OCI-LY7 (cell line): ENCODE measurements around the gene CCDC127. TPM values are rescaled to one million over a fixed set of nuclear protein-coding genes. Genes with fewer than 3 reads are reported as not detected.

Source experiments
- BruUV-seq: library from RNA; stranded (reverse); fragments of 400-500 nt; replicated peaks from 2 replicates; lab custom pipeline; 2021; lab: Mats Ljungman, UMichigan
- CTCF ChIA-PET: fragments of 300-600 bp; sonication (Branson Sonifier 250); formaldehyde crosslinking; loops from one replicate; lab custom pipeline; 2022; ENCODE audit warnings: antibody characterized with exemption; ENCODE audit not compliant: unreplicated experiment; lab: Charles Lee
- POLR2A ChIA-PET: fragments of 300-600 bp; sonication (Branson Sonifier 250); formaldehyde crosslinking; loops from one replicate; lab custom pipeline; 2022; ENCODE audit warnings: antibody characterized with exemption; lab: Charles Lee
- DNase-seq: peaks from one replicate; pipeline ENCODE4 v3.0.0-alpha.2; 2015; ENCODE audit warnings: low spot score
- H2AFZ ChIP-seq: fragments of 200-600 bp; sonication (generic), shearing (Covaris generic); 2 replicates; pipeline ENCODE4 v1.6.1; 2014; ENCODE audit warnings: mild to moderate bottlenecking, antibody characterized with exemption, low read length, moderate library complexity
- H3K27ac ChIP-seq: fragments of 200-600 bp; sonication (generic); 2 replicates; pipeline ENCODE4 v1.5.1; 2014; ENCODE audit warnings: mixed run types, low read depth, mild to moderate bottlenecking, moderate library complexity, low read length, inconsistent platforms; ENCODE audit not compliant: poor library complexity, severe bottlenecking
- H3K36me3 ChIP-seq: fragments of 200-600 bp; sonication (generic); 2 replicates; pipeline ENCODE4 v1.6.1; 2014; ENCODE audit warnings: mild to moderate bottlenecking, antibody characterized with exemption, low read length, moderate library complexity, mixed read lengths; ENCODE audit not compliant: insufficient read depth
- H3K4me1 ChIP-seq: fragments of 200-600 bp; sonication (generic); 2 replicates; pipeline ENCODE4 v1.5.1; 2014; ENCODE audit warnings: mild to moderate bottlenecking, low read length; ENCODE audit not compliant: insufficient read depth, poor library complexity, severe bottlenecking
- H3K4me2 ChIP-seq: fragments of 200-600 bp; sonication (generic); 2 replicates; pipeline ENCODE4 v1.6.1; 2014; ENCODE audit warnings: mild to moderate bottlenecking, low read length
- H3K4me3 ChIP-seq: fragments of 200-600 bp; sonication (generic); 2 replicates; pipeline ENCODE4 v1.5.1; 2014; ENCODE audit warnings: mild to moderate bottlenecking, low read depth, low read length; ENCODE audit not compliant: poor library complexity, severe bottlenecking
- H3K79me2 ChIP-seq: fragments of 200-600 bp; sonication (generic); 2 replicates; pipeline ENCODE4 v1.6.1; 2016; ENCODE audit warnings: low read depth, mild to moderate bottlenecking, low read length, moderate library complexity, mixed read lengths; ENCODE audit not compliant: insufficient read depth
- H3K9me2 ChIP-seq: fragments of 200-600 bp; sonication (generic); 2 replicates; pipeline ENCODE4 v1.6.1; 2016; ENCODE audit warnings: mild to moderate bottlenecking, low read length, mixed read lengths; ENCODE audit not compliant: insufficient read depth
- H3K9me3 ChIP-seq: fragments of 200-600 bp; sonication (generic); 2 replicates; pipeline ENCODE4 v1.6.1; 2014; ENCODE audit warnings: mild to moderate bottlenecking, mixed run types, low read length, mixed read lengths
- H4K20me1 ChIP-seq: fragments of 200-600 bp; sonication (generic); 2 replicates; pipeline ENCODE4 v1.6.1; 2014; ENCODE audit warnings: mild to moderate bottlenecking, antibody characterized with exemption, low read length, moderate library complexity, mixed read lengths; ENCODE audit not compliant: insufficient read depth
- CTCF ChIP-seq: fragments of 200-600 bp; sonication (generic); conservative IDR thresholded peaks from 2 replicates; pipeline ENCODE4 v1.5.1; 2014; ENCODE audit warnings: mild to moderate bottlenecking, antibody characterized with exemption, low read length, moderate library complexity, mixed read lengths
- EZH2phosphoT487 ChIP-seq: fragments of 200-600 bp; sonication (generic); IDR thresholded peaks from 2 replicates; pipeline ENCODE4 v1.6.1; 2018; ENCODE audit warnings: low read depth, borderline replicate concordance, mild to moderate bottlenecking, mixed run types, antibody characterized with exemption, low read length, moderate library complexity, mixed read lengths
- intact Hi-C: fragments of 100-400 bp; cut with micrococcal nuclease; formaldehyde crosslinking; loops from one replicate; pipeline ENCODE4 v1.10.0; 2022; ENCODE audit not compliant: unreplicated experiment
- total RNA-seq, 2 experiments: library from RNA; depleted of rRNA in 1 of 2; stranded (reverse); fragments of >200 nt in 1 of 2; shearing (Covaris generic) in 1 of 2; gene quantifications; 2 replicates each; pipeline ENCODE4 v1.2.3, GENCODE V29; 2014 to 2022

Gene CCDC127
- total RNA-seq, 2 experiments from 2014 or later: 10.8 to 12.4 TPM

GRCh38 chr5:204966-205670, 12.8 kb downstream of the CCDC127 start:
- DNase-seq: no peak
- Histone ChIP-seq H4K20me1 (peaks cover 2% of the 10 kb centered on the region), H3K36me3 (peaks cover 55% of the 10 kb centered on the region), H3K4me3 (no peak overlapping the region), H2AFZ (no peak overlapping the region), H3K79me2 (peaks cover 34% of the 10 kb centered on the region), H3K4me1 (peaks cover 39% of the 10 kb centered on the region), H3K9me3 (no peaks in the 10 kb centered on the region), H3K27ac (no peak overlapping the region), H3K4me2 (no peak overlapping the region), H3K9me2 (no peaks in the 10 kb centered on the region)
- POLR2A ChIA-PET: no interaction called here
- CTCF ChIA-PET: no interaction called here
- TF ChIP-seq CTCF: no peak
- TF ChIP-seq EZH2phosphoT487: no peak
- BruUV-seq: TSS peak; percentile 64
- intact Hi-C loops: no loop called here

- Histone ChIP-seq H3K36me3 (peaks cover 55% of the 10 kb centered on the region), H3K4me1 (peaks cover 42% of the 10 kb centered on the region), H4K20me1 (no peaks in the 10 kb centered on the region; the same call in 1 of the 2 replicates), H3K79me2 (peaks cover 27% of the 10 kb centered on the region), H3K27ac (no peak overlapping the region), H3K9me2 (no peaks in the 10 kb centered on the region), H3K4me3 (no peak overlapping the region), H3K4me2 (no peak overlapping the region), H2AFZ (no peak overlapping the region), H3K9me3 (no peaks in the 10 kb centered on the region)
- no peak for TF ChIP-seq CTCF
- TF ChIP-seq EZH2phosphoT487: no peak
- no TSS peak for BruUV-seq
- DNase-seq: no peak
- intact Hi-C loops: no loop called here
- ChIA-PET CTCF (no interaction called here), POLR2A (no interaction called here)
Observed at GRCh38 chr5:204462-204861, 13.5 kb downstream of the CCDC127 start.

- DNase-seq: no peak
- H3K9me2 ChIP-seq: no peaks in the 10 kb centered on the region
- CTCF ChIA-PET: no interaction called here
- no peaks in the 10 kb centered on the region for H3K9me3 ChIP-seq
- H4K20me1 ChIP-seq: no peaks in the 10 kb centered on the region; the same call in 1 of the 2 replicates
- H3K36me3 ChIP-seq: peaks cover 59% of the 10 kb centered on the region
- H3K4me2 ChIP-seq: no peak overlapping the region
- TF ChIP-seq EZH2phosphoT487 (no peak), CTCF (no peak)
- H3K4me3 ChIP-seq: no peak overlapping the region
- no TSS peak for BruUV-seq
- intact Hi-C loops: no loop called here
- H3K4me1 ChIP-seq: peaks cover 42% of the 10 kb centered on the region
- H2AFZ ChIP-seq: no peak overlapping the region
- peaks cover 27% of the 10 kb centered on the region for H3K79me2 ChIP-seq
- H3K27ac ChIP-seq: no peak overlapping the region
- POLR2A ChIA-PET: interaction anchor here (0.6 to 1.5 kb wide), 2 partner anchors 14 to 410 kb away, joined by 3 to 4 read pairs; partner anchors contain the start of genes CCDC127 and SDHA
Observed at GRCh38 chr5:204001-204400, 14.0 kb downstream of the CCDC127 start.
